ENCODE measurements around the gene EIPR1.
"Not testable (repeated sequence)": the region's sequence is repeated elsewhere in the genome, so short reads cannot be mapped to it uniquely, and the experiment has no call there.

Gene EIPR1

DNA sequence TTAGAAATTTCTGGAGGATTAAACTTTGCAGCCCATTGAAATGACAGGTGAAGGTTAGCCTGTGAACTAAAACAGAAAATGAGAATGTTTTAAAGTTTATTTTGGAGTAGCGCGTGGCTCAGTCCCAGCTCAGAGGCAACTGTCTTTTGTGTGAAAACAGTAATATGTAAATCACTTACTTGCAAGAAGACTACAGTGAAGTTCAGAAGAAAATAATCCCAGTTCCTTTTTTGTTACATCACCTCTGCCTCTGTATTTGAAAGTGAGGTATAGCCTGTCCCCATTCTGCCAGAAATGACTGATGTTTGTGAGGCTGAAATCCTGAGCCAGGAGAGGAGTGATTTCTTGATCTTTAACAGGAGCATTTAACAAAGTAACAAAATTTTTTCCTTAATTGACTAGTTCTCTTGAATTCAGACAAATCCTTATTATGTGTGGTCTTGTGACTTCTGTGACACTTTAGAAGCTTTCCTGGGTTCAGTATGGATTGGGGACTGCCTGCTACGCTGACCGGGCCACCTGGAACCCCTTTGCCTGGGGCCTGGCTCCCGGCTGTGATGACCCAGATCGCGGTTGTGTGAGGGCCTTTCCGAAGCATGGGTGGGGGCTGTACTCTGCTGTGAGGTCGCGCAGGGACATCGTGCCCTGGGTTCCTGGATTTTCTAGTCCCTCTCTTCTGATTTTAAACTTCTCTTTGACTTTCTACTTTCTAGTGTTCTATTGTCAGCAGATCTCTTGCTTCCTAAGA lies 26.1 kb upstream of the EIPR1 start:
- no peak for DNase-seq (ENCODE audit: low read depth, low spot score)

DNA sequence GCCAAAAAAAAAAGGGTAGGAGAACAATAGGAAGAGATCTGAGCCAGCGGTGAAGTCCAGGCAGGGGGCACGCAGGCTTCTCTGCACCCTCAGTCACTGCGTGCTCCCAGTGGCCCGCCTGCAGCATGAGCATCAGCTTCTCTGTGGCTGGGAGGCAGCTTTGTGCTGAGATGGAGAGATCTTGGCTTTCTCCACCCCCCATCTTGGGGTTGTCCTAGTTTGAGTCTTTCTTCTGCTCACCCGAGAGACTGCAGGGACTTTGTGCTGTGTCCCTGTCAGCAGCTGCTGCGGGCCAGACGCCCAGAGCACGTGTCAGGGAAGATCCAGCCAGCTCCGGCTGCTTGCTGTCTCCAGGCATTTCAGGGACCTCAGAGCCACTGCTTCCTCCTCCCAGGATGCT lies 22.2 kb upstream of the EIPR1 start:
- DNase-seq (ENCODE audit: low read depth, low spot score): no peak

DNA sequence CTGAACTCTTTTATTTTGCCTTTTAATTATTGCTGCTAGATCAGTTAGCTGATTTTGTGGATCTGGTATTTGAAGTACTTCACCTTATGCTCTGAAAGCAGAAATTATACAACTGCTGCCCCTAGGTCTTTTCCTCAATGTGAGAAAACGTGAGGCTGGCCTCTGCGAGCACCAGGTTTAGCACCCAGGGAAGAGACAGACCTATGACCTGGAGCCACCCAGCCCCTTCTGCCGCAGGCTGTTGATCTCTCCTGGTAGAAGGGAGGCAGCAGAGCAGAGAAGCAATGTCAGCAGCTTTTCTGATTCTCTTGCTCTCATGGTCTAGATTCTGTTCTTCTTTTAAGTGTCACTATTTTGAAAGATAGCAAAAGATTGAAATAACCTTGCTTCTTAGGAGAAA lies 21.8 kb upstream of the EIPR1 start:
- DNase-seq (ENCODE audit: low read depth, low spot score): no peak

DNA sequence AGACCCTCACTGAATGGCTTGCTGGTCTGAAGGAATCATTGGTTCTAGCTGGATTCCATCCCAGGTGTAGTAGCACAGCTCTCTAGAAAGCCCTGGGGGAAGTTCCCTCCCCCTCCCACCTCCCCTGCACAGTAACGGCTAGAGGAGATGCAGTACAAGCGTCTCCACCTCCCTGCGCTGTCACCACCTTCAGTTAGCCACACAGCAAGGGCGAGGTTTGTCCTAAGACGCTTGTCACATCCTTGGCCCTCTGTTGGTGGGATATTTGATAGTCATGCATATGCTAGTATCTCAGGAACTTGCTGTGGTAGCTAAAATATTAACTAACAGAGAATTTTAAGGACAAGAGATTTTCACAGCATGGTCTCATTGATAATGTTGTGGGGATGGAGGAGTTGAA lies 21.2 kb upstream of the EIPR1 start:
- no peak for DNase-seq (ENCODE audit: low read depth, low spot score)

DNA sequence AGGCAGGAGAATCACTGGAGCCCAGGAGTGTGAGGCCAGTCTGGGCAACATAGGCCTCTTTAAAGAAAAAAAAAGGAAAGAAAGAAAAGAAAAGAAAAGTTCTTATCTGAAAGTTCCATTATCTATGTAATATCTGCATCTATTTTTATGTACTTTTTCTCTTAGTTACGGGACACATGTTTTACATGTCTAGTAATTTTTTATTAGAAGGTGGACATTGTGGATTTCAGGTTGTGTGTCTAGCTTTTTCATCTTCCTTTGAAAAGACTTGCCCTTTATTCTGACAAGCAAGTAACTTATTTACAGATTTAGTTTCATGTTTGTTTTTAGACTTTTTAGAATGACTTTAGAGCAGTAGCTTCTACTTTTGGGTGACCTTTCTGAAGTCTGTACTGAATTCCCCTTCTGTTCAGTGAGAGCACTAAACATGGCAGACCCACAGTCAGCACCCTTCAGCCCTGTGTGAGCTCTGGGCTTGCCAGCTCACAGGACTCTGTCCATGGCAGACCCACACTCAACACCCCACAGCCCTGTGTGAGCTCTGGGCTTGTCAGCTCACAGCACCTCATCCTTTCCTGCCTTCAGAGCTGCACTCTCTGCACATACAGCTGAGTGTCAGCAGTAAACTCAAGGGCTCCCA lies 19.4 kb upstream of the EIPR1 start:
- DNase-seq (ENCODE audit: low read depth, low spot score): no peak

DNA sequence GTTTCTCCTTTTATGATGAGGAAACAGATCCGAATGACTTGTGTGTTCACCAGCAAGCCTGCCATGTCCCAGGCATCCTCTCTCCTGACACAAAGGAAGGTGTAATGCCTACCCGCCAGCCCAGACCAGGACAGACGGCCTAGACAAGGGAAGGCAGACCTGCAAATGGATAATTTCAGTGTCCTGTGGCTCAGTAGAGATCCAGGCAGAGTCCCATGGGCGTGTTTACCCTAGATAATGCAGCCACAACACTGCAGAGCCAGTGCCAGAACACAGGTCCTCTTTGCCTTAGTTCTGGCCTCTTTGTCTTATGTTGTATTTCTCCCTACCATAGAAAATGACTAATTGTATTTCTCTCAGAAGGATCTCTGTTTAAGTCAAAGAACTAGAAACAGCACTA lies 14.6 kb upstream of the EIPR1 start:
- DNase-seq (ENCODE audit: low read depth, low spot score): no peak

DNA sequence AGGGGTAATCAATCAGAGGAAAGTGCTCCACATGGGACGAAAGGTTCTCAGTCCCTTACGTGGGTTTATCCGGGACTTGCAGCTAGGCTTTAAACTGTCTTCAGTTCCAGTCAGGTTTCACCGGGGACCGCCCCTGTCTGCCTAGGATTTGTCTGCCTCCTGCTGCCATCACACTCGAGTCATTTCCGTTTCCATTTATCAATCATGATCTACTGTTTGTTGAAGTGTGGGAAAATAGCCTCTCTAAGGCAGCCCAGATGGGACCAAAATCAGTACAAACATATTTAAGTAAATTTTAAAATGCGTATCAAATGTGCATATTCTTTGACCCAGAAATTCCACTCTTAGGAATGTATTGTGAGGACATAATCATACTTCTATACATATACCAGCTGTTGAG lies 12.4 kb upstream of the EIPR1 start:
- DNase-seq (ENCODE audit: low read depth, low spot score): no peak

DNA sequence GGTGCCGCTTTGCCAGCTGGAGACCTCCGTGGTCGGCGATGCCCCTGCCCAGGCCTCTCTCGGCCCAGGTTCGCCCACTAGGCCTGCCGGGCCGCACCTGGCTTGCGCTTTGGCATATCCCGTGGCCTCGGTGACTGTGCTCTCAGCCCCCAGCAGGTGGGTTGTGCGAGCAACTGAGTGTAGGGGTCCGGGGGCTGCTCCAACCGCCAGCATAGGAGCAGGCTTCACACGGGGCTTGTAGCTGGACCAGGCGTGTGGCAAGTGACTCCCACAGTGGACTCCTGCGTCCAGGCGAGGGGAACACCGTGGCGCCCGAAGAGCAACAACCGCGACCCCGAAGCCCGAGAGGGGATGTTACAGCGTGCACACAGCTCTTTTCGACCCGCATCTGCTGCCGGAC lies 11.6 kb upstream of the EIPR1 start:
- DNase-seq (ENCODE audit: low read depth, low spot score): no peak

DNA sequence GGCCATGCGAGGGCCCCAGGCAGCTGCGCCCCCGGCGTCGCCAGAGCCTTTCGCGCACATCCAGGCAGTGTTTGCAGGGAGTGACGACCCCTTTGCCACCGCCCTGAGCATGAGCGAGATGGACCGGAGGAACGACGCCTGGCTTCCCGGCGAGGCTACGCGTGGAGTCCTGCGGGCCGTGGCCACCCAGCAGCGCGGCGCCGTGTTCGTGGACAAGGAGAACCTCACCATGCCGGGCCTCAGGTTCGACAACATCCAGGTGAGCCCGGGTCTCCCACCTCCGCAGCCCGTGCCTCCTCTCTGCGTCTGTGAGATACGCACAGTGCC lies 10.8 kb upstream of the EIPR1 start:
- DNase-seq (ENCODE audit: low read depth, low spot score): no peak

DNA sequence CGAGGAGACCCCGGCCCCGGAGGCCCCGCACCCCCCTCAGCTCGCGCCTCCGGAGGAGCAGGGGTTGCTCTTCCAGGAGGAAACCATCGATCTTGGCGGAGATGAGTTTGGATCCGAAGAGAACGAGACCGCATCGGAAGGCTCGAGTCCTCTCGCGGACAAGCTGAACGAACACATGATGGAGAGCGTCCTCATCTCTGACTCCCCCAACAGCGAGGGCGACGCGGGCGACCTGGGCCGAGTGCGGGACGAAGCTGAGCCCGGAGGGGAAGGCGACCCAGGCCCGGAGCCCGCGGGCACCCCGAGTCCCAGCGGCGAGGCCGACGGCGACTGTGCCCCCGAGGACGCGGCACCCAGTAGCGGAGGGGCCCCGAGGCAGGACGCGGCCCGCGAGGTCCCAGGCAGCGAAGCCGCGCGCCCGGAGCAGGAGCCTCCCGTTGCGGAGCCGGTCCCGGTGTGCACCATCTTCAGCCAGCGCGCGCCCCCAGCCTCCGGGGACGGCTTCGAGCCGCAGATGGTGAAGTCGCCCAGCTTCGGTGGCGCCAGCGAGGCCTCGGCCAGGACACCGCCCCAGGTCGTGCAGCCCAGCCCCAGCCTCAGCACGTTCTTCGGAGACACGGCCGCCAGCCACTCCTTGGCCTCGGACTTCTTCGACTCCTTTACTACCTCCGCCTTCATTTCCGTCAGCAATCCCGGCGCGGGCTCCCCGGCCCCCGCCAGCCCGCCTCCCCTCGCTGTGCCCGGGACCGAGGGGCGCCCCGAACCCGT lies 10.2 kb upstream of the EIPR1 start:
- DNase-seq (ENCODE audit: low read depth, low spot score): no peak

DNA sequence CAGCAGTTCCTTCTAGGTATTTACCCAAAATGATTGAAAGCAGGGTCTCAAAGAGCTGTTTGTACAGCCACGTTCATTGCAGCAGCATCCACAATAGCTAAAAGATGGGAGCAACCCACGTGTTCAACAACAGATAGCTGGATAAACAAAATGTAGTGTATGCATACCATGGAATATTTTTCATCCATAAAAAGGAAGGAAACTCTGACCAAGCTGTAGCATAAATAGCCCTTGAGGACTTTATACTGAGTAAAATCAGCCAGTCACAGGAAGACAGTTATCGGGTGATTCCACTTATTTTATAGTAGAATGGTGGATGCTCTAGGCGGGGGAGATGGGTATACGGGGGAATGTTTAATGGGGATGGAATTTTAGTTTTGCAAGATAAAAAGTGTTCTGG lies 9.4 kb upstream of the EIPR1 start:
- DNase-seq (ENCODE audit: low read depth, low spot score): no peak

DNA sequence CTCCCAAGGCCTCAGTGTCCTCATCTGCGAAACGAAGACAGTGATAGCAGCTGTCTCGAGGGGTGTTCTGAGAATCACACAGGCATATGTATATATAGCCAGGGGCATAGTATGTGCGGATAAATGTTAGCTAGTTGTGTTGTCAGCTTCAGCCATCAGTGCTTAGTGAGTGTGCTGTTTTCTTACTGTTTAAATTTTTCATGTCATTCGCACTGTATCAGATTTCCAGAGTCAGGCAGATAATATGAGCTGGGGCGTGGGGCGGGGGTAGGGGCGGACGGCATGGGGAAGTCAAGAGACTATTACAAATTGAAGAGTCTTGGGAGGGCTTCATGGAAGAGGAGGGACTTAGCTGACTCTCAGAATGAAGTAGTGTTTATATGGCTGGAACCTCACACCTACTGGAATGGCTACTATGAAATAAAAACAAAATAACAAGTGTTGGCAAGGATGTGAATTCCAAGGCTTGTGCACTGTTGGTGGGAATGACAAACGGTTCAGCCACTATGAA lies 8.9 kb upstream of the EIPR1 start:
- DNase-seq (ENCODE audit: low read depth, low spot score): no peak

DNA sequence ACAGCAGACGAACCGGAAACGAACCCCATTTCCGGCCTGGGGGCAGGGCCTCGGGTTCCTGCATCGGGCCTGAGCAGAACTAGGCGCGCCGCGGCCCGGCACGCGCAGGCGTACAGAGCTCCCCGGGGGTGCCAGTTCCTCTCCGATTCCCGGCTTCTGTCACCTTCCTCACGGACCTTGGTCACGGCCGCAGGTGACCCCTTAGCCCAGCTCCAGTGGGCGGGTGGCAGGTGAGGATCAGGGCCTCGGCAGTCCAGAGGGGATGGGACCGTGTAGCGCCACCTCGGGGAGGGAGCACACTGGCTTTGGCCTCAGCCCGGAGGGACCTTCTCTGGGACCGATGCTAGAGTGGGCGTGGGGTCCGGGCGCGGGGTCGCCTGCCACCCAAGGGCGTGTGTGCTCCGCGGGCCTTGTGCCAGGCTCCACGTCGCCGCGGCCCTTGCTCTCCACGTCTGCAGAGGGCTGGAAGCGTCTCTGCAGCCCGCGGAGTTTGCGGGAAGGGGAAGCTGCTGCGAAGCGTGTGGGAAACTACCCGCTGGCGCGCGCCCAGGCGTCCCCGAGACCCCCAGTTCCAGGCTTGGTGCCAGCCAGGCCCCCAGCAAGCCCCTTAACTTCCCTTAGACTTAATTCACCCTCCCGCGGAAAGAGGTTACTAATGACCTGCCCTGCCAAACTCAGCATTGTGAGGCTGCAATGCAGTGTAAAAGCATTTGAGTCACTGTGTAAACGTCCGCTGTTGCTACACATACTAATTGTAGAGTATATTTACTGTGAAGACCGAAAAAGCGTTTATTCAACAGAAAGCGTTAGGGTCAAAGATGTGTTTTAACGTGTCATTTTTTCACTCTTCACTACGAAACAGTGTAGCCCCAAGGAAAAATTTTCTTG lies 2.3 kb upstream of the EIPR1 start, which contains the start of gene TRAPPC12:
TSS of gene TRAPPC12 (plus strand) at position 48 of the 888 bp plus-strand sequence. CDS start 7,930 bp downstream, outside the sequence.
- peak; percentile 45 for DNase-seq (ENCODE audit: low read depth, low spot score)

DNA sequence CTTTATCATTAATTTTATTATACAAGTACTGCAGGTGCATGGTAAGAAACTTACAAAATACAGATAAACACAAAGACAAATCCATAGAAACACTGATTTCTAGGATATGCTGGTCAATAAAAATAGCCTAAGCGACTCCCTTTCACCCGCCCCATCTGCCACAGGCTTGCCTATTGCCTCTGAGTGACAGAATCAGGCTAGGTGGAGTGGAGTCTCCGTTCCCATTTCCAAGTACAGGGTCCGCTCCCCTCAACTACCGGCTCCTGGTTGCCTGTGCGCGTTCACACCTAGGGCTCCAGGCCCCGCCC lies 1.7 kb upstream of the EIPR1 start:
- no peak for DNase-seq (ENCODE audit: low read depth, low spot score)

DNA sequence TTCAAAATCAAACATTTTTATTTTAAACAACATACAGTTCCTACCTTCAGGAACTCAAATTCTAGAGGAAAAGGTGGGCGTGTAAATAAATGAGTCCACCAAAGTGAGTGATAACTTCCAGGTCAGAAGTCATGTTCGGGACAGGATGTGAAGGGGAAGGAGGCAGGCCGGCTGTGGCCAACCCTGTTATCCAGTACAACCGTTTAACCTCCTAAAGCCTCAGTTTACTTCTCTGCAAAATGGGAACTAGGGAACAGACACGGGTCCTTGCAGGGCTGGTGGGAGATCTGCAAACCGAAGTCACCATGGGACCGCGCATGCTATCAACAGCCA lies 373 bp downstream of the EIPR1 start:
- no peak for DNase-seq (ENCODE audit: low read depth, low spot score)

DNA sequence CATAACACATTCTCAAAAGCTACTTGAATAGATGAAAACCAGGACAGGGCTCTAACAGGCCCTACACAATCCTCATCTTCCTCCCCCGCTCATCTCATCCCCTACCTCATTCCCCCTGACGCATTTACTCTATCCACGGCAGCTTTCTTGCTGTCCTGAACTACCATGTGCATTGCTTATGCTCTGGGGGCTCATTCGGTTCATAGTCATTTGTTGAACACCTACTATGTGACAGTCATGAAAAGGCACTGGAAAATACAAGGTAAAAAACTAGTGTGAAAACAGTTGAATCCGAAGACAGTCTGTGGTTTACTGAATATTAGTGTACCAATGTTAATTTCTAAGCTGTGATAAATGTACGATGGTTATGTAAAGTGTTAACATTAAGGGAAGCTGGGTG lies 797 bp downstream of the EIPR1 start:
- no peak for DNase-seq (ENCODE audit: low read depth, low spot score)

DNA sequence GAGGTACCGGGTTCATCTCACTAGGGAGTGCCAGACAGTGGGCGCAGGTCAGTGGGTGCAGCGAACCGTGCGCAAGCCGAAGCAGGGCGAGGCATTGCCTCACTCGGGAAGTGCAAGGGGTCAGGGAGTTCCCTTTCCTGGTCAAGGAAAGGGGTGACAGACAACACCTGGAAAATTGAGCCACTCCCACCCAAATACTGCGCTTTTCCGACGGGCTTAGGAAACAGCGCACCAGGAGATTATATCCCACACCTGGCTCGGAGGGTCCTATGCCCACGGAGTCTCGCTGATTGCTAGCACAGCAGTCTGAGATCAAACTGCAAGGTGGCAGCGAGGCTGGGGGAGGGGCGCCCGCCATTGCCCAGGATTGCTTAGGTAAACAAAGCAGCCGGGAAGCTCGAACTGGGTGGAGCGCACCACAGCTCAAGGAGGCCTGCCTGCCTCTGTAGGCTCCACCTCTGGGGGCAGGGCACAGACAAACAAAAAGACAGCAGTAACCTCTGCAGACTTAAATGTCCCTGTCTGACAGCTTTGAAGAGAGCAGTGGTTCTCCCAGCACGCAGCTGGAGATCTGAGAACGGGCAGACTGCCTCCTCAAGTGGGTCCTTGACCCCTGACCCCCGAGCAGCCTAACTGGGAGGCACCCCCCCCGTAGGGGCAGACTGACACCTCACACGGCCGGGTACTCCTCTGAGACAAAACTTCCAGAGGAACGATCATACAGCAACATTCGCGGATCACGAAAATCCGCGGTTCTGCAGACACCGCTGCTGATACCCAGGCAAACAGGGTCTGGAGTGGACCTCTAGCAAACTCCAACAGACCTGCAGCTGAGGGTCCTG lies 8.1 kb downstream of the EIPR1 start:
- not testable (repeated sequence) for DNase-seq (ENCODE audit: low read depth, low spot score)

DNA sequence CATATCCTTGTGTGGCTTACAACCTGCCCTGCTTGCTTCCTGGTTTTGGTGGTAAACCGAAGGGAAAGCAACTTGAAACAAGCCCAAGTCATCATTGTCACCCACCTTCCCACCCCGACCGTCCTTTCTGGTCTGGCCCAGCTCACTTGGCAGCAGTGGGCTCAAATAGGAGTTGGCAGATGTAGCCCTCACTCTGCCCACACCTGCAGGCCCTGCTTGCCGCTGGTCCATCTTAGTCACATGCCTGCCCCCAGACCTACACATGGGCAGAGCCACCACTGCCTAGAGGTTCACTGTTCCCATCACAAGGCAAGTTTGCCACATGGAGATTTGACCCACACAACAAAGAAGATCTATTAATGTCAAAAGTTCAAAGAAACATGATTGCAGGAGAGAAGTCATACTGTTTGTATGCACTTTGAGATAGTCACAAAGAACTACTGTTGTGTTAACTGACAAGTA lies 9.3 kb downstream of the EIPR1 start:
- DNase-seq (ENCODE audit: low read depth, low spot score): no peak

DNA sequence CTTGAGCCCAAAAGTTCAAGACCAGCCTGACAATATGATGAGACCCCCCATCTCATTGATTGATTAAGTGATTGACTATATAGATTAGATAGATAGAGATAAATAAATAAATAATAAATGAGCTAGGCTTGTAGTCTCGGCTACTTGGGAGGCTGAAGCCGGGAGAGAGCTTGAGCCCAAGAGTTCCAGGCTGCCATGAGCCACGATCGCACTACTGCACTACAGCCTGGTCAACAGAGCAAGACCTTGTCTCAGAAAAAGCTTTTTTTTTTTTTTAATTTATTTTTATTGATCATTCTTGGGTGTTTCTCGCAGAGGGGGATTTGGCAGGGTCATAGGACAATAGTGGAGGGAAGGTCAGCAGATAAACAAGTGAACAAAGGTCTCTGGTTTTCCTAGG lies 12.4 kb downstream of the EIPR1 start:
- no peak for DNase-seq (ENCODE audit: low read depth, low spot score)

DNA sequence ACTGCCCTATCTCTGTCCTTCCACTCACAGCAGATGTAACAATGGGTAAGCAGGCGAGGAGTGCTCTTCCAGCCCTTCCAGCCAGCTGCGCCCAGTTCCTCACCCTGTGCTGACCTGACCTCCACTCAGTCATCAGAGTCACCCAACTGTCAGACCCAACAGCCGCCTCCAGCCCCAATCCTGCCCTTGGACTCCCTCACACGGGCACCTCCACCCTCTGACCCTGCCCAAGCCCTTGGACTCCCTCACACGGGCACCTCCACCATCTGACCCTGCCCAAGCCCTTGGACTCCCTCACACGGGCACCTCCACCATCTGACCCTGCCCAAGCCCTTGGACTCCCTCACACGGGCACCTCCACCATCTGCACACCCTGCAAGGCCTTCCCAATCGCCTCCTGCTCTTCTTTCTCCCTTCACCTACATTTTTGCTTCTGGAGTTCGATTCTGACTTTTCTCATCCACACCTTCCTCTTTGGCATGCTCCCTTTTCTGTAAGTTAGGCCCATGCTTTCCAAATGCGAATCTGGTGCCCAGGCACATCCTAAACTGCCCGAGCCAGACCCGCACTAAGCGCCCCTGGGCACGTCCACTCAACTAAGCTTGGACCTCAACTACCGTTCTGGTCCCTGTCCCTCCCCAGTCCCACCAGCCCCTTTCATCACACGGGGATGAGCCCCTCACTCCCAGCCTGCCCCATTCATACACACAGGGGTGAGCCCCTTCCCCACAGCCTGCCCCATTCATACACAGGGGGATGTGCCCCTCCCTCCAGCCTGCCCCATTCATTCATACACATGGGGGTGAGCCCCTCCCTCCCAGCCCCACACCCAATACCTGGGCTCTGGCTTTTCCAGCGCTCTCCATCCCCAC lies 15.9 kb downstream of the EIPR1 start:
- no peak for DNase-seq (ENCODE audit: low read depth, low spot score)

All from smooth muscle cell of the brain vasculature (primary cell).